H1 (cell line): Measurements from ENCODE around the gene C5orf46. TPM values are rescaled to one million over a fixed set of nuclear protein-coding genes. Genes with fewer than 3 reads are reported as not detected.

ENCODE experiments used
- CTCF ChIA-PET: fragments of 300-600 bp; sonication (Branson Sonifier 250); formaldehyde crosslinking; loops from one replicate; lab custom pipeline; 2021; ENCODE audit not compliant: partially characterized antibody; lab: Charles Lee
- POLR2A ChIA-PET: fragments of 300-600 bp; sonication (Branson Sonifier 250); formaldehyde crosslinking; loops from one replicate; lab custom pipeline; 2021; ENCODE audit warnings: inconsistent platforms; ENCODE audit not compliant: partially characterized antibody; lab: Charles Lee
- DNase-seq, 2 experiments: peaks; one replicate each; pipeline versions ENCODE4 v3.0.0 to v3.0.0-alpha.2; 2010 to 2022; ENCODE audit warnings: low spot score in 2 of 2, low read depth in 1 of 2, mixed read lengths in 1 of 2
- FAIRE-seq: peaks from 2 replicates; lab custom pipeline; 2011; peaks lifted over from hg19 to GRCh38; lab: Jason Lieb, UNC
- H2AFZ ChIP-seq: 2 replicates; pipeline ENCODE4 v1.8.1; 2012; ENCODE audit warnings: low read length, inconsistent platforms
- H2AK5ac ChIP-seq: 2 replicates; pipeline ENCODE4 v1.6.1; 2013; ENCODE audit warnings: low read depth, low read length
- H2BK120ac ChIP-seq: replicated peaks from 2 replicates; pipeline ENCODE3; 2013; ENCODE audit warnings: low read depth, low read length, inconsistent platforms
- H2BK12ac ChIP-seq: 2 replicates; pipeline ENCODE4 v1.6.1; 2013; ENCODE audit warnings: low read depth, low read length
- H2BK15ac ChIP-seq: 2 replicates; pipeline ENCODE4 v1.6.1; 2013; ENCODE audit warnings: low read length
- H2BK20ac ChIP-seq: 2 replicates; pipeline ENCODE4 v1.6.1; 2013; ENCODE audit warnings: low read length
- H2BK5ac ChIP-seq: 2 replicates; pipeline ENCODE4 v1.6.1; 2013; ENCODE audit warnings: low read depth, low read length
- H3K14ac ChIP-seq: 2 replicates; pipeline ENCODE4 v1.6.1; 2013; ENCODE audit warnings: inconsistent platforms; ENCODE audit not compliant: insufficient read length
- H3K18ac ChIP-seq: 2 replicates; pipeline ENCODE4 v1.6.1; 2013; ENCODE audit warnings: low read length; ENCODE audit errors: extremely low read depth
- H3K23ac ChIP-seq: 2 replicates; pipeline ENCODE4 v1.6.1; 2013; ENCODE audit warnings: inconsistent platforms; ENCODE audit not compliant: insufficient read length
- H3K23me2 ChIP-seq: 2 replicates; pipeline ENCODE4 v1.6.1; 2013; ENCODE audit warnings: low read depth, low read length
- H3K27ac ChIP-seq: 2 replicates; pipeline ENCODE4 v1.6.1; 2011; ENCODE audit warnings: low read depth, low read length, inconsistent platforms
- H3K27me3 ChIP-seq, 4 experiments: replicated peaks in 1 of 4; 1 replicate in 1 of 4; 2 replicates in 3 of 4; pipeline versions ENCODE4 v1.6.1 to v1.8.1; 2011 to 2013; ENCODE audit warnings: low read length in 3 of 4, mild to moderate bottlenecking in 3 of 4, inconsistent platforms in 2 of 4, mixed read lengths in 2 of 4, moderate library complexity in 1 of 4; ENCODE audit not compliant: control insufficient read depth in 3 of 4, insufficient read depth in 3 of 4; ENCODE audit errors: extremely low read depth in 1 of 4
- H3K36me3 ChIP-seq, 4 experiments: 2 replicates each; pipeline versions ENCODE4 v1.6.1 to v1.8.1; 2011 to 2013; ENCODE audit warnings: mild to moderate bottlenecking in 4 of 4, low read length in 3 of 4, moderate library complexity in 2 of 4, control low read depth in 1 of 4, inconsistent platforms in 1 of 4; ENCODE audit not compliant: insufficient read depth in 4 of 4, control insufficient read depth in 2 of 4
- H3K4ac ChIP-seq: replicated peaks from 2 replicates; pipeline ENCODE3; 2013; ENCODE audit warnings: low read length, low read depth, mixed read lengths, inconsistent platforms; ENCODE audit not compliant: insufficient read length
- H3K4me1 ChIP-seq, 4 experiments: replicated peaks in 1 of 4; 1 replicate in 1 of 4; 2 replicates in 3 of 4; pipeline versions ENCODE4 v1.6.1 to v1.8.1; 2011 to 2013; ENCODE audit warnings: low read length in 3 of 4, inconsistent platforms in 2 of 4, mixed read lengths in 1 of 4; ENCODE audit not compliant: insufficient read depth in 4 of 4, control insufficient read depth in 3 of 4
- H3K4me2 ChIP-seq, 2 experiments: 2 replicates each; pipeline versions ENCODE4 v1.6.1 to v1.8.1; 2011 to 2013; ENCODE audit warnings: low read depth in 2 of 2, low read length in 2 of 2, control low read depth in 1 of 2, inconsistent platforms in 1 of 2, mild to moderate bottlenecking in 1 of 2; ENCODE audit not compliant: insufficient read depth in 1 of 2
- H3K4me3 ChIP-seq, 4 experiments: fragments of 200-600, 300-600 bp in 1 of 4; sonication (generic), shearing (Covaris generic), sonication (Bioruptor Twin) in 1 of 4; 2 replicates each; pipeline versions ENCODE4 v1.5.1 to v1.8.1; 2011 to 2016; ENCODE audit warnings: low read length in 4 of 4, low read depth in 3 of 4, control low read depth in 2 of 4, inconsistent platforms in 2 of 4, mild to moderate bottlenecking in 2 of 4, mixed read lengths in 1 of 4, moderate library complexity in 1 of 4; ENCODE audit not compliant: insufficient read depth in 2 of 4; ENCODE audit errors: extremely low read depth in 1 of 4
- H3K56ac ChIP-seq: replicated peaks from 2 replicates; pipeline ENCODE3; 2013; ENCODE audit warnings: low read depth, mild to moderate bottlenecking, mixed read lengths, low read length, inconsistent platforms; ENCODE audit not compliant: insufficient read length
- H3K79me1 ChIP-seq: 2 replicates; pipeline ENCODE4 v1.6.1; 2013; ENCODE audit warnings: low read depth, low read length, control low read depth
- H3K79me2 ChIP-seq, 2 experiments: 2 replicates each; pipeline versions ENCODE4 v1.6.1 to v1.8.1; 2012 to 2013; ENCODE audit warnings: low read length in 2 of 2, mild to moderate bottlenecking in 2 of 2, inconsistent platforms in 1 of 2; ENCODE audit not compliant: insufficient read depth in 2 of 2, control insufficient read depth in 1 of 2
- H3K9ac ChIP-seq, 4 experiments: replicated peaks in 1 of 4; 1 replicate in 1 of 4; 2 replicates in 3 of 4; pipeline versions ENCODE4 v1.6.1 to v1.8.1; 2011 to 2013; ENCODE audit warnings: low read depth in 3 of 4, low read length in 3 of 4, control low read depth in 2 of 4, mild to moderate bottlenecking in 2 of 4, moderate library complexity in 2 of 4, inconsistent platforms in 1 of 4; ENCODE audit errors: extremely low read depth in 1 of 4
- H3K9me3 ChIP-seq, 2 experiments: 2 replicates each; pipeline versions ENCODE4 v1.6.1 to v1.8.1; 2012 to 2013; ENCODE audit warnings: mild to moderate bottlenecking in 2 of 2, moderate library complexity in 2 of 2, control low read depth in 1 of 2, inconsistent platforms in 1 of 2, low read depth in 1 of 2, low read length in 1 of 2, mixed read lengths in 1 of 2; ENCODE audit not compliant: insufficient read depth in 2 of 2
- H4K20me1 ChIP-seq, 2 experiments: replicated peaks in 1 of 2; 2 replicates each; pipeline versions ENCODE3 to v1.8.1; 2011 to 2013; ENCODE audit warnings: inconsistent platforms in 2 of 2, low read length in 2 of 2, mild to moderate bottlenecking in 1 of 2; ENCODE audit not compliant: insufficient read depth in 2 of 2, control insufficient read depth in 1 of 2
- H4K5ac ChIP-seq: 2 replicates; pipeline ENCODE4 v1.6.1; 2013; ENCODE audit warnings: low read length, low read depth, mixed read lengths, inconsistent platforms; ENCODE audit not compliant: insufficient read length
- H4K8ac ChIP-seq: 2 replicates; pipeline ENCODE4 v1.8.0; 2013; ENCODE audit warnings: mild to moderate bottlenecking, moderate library complexity, low read length, inconsistent platforms; ENCODE audit not compliant: insufficient read depth; ENCODE audit errors: extremely low read depth
- H4K91ac ChIP-seq: replicated peaks from 2 replicates; pipeline ENCODE3; 2013; ENCODE audit warnings: low read length, mixed read lengths, inconsistent platforms; ENCODE audit not compliant: insufficient read length
- WGBS, 2 experiments: shearing (Covaris generic) in 1 of 2; methylation state at CpG; one replicate each; pipeline versions ENCODE4 v1.1.6 to v1.1.7; 2013 to 2015; ENCODE audit warnings: low lambda C conversion rate in 2 of 2, mixed read lengths in 2 of 2, inconsistent platforms in 1 of 2, low coverage in 1 of 2, missing lambda C conversion rate in 1 of 2; ENCODE audit not compliant: insufficient replicate concordance in 2 of 2, insufficient coverage in 1 of 2, insufficient read length in 1 of 2; ENCODE audit errors: extremely low coverage in 1 of 2, missing lambda C conversion rate in 1 of 2; 5-methylcytosine and 5-hydroxymethylcytosine counted together
- polyA plus RNA-seq, 7 experiments: library from polyadenylated mRNA; depleted of rRNA in 3 of 7; stranded (reverse) in 5 of 7; unstranded in 2 of 7; fragments of >200 nt in 5 of 7; fragments of 200-250 nt in 2 of 7; gene quantifications; 1 replicate in 5 of 7; 2 replicates in 1 of 7; 4 replicates in 1 of 7; pipeline versions ENCODE4 v1.2.1 to v1.2.3, GENCODE V29; 2011 to 2013; ENCODE audit warnings: missing spikeins in 2 of 7, mixed read lengths in 2 of 7
- total RNA-seq: library from RNA; stranded (reverse); fragmentation: NEBNext Ultra II Directional; extraction: Animal tissue kit (Norgen Biotek cat#: 25700); gene quantifications from 2 replicates; pipeline ENCODE4 v1.2.1, GENCODE V29; 2021

Gene C5orf46
- total and polyA plus RNA-seq, 2 of the 8 experiments (the other 6 are each of a cell fraction or from before 2014, with no cell fraction given) = not detected

GRCh38 chr5:147842869-147843268 lies 63.5 kb downstream of the C5orf46 start:
- Histone ChIP-seq H3K27me3 (no peaks in the 10 kb centered on the region), H3K9ac (no peak overlapping the region), H3K23me2 (no peaks in the 10 kb centered on the region), H2BK20ac (no peak overlapping the region), H2BK120ac (no peak overlapping the region), H3K4me1 (no peaks in the 10 kb centered on the region), H3K4ac (no peak overlapping the region), H3K14ac (no peak overlapping the region), H2AFZ (no peak overlapping the region), H3K79me2 (no peaks in the 10 kb centered on the region), H3K79me1 (no peaks in the 10 kb centered on the region), H3K4me2 (no peak overlapping the region), H2AK5ac (no peak overlapping the region), H3K27ac (no peak overlapping the region), H4K91ac (no peak overlapping the region), H2BK15ac (no peak overlapping the region), H3K9me3 (no peaks in the 10 kb centered on the region), H3K56ac (no peak overlapping the region), H3K23ac (no peak overlapping the region), H3K4me3 (no peak overlapping the region), H3K36me3 (no peaks in the 10 kb centered on the region), H2BK12ac (no peak overlapping the region), H4K8ac (no peak overlapping the region), H3K18ac (no peak overlapping the region), H2BK5ac (no peak overlapping the region), H4K5ac (no peak overlapping the region), H4K20me1 (no peaks in the 10 kb centered on the region)
- FAIRE-seq (no peak), DNase-seq (no peak)
- 90% methylated on average over 2 of the region's 2 CpGs; no CpG with 5 or more reads in 1 of the 2 experiments for WGBS, 2 experiments
- CTCF ChIA-PET = interaction anchor here (0.6 to 1.9 kb wide), 4 partner anchors 9 to 272 kb away, joined by 3 to 12 read pairs (median 4); no protein-coding TSS in a partner anchor
- POLR2A ChIA-PET = interaction anchor here (0.6 to 9.7 kb wide), 2 partner anchors 15 to 58 kb away, joined by 3 to 201 read pairs; no protein-coding TSS in a partner anchor
